Measurements from ENCODE around the gene FNDC1.
"Not testable (repeated sequence)": the region's sequence is repeated elsewhere in the genome, so short reads cannot be mapped to it uniquely, and the experiment has no call there.

Gene FNDC1

GRCh38 chr6:159259441-159260125, 90.4 kb downstream of the FNDC1 start:
- DNase-seq (ENCODE audit: low spot score), result no peak

- no peak for DNase-seq (ENCODE audit: low spot score)
Measured at GRCh38 chr6:159260208-159260607, 91.0 kb downstream of the FNDC1 start.

- no peak for DNase-seq (ENCODE audit: low spot score)
Measured at GRCh38 chr6:159261995-159262394, 92.8 kb downstream of the FNDC1 start.

- no peak for DNase-seq (ENCODE audit: low spot score)
Measured at GRCh38 chr6:159262586-159262985, 93.4 kb downstream of the FNDC1 start.

- DNase-seq (ENCODE audit: low spot score), result peak; percentile 69
Measured at GRCh38 chr6:159267165-159267564, 98.0 kb downstream of the FNDC1 start.

GRCh38 chr6:159268511-159268910, 99.3 kb downstream of the FNDC1 start:
- DNase-seq (ENCODE audit: low spot score), result no peak

GRCh38 chr6:159271257-159271656, 102.1 kb downstream of the FNDC1 start:
- no peak for DNase-seq (ENCODE audit: low spot score)

GRCh38 chr6:159278626-159279025, 109.4 kb downstream of the FNDC1 start:
- DNase-seq (ENCODE audit: low spot score), result no peak

- DNase-seq (ENCODE audit: low spot score), result peak; percentile 28
Measured at GRCh38 chr6:159279790-159280277, 110.6 kb downstream of the FNDC1 start.

GRCh38 chr6:159282421-159282820, 113.2 kb downstream of the FNDC1 start:
- no peak for DNase-seq (ENCODE audit: low spot score)

GRCh38 chr6:159284661-159285060, 115.5 kb downstream of the FNDC1 start:
- DNase-seq (ENCODE audit: low spot score), result not testable (repeated sequence)

GRCh38 chr6:159298840-159299239, 129.6 kb downstream of the FNDC1 start:
- DNase-seq (ENCODE audit: low spot score), result no peak

GRCh38 chr6:159299566-159299965, 130.4 kb downstream of the FNDC1 start:
- DNase-seq (ENCODE audit: low spot score), result no peak

- no peak for DNase-seq (ENCODE audit: low spot score)
Measured at GRCh38 chr6:159301277-159301676, 132.1 kb downstream of the FNDC1 start.

GRCh38 chr6:159301810-159302593, 132.8 kb downstream of the FNDC1 start:
- DNase-seq (ENCODE audit: low spot score), result no peak

- no peak for DNase-seq (ENCODE audit: low spot score)
Measured at GRCh38 chr6:159302594-159302992, 133.4 kb downstream of the FNDC1 start.

GRCh38 chr6:159303159-159303558, 134.0 kb downstream of the FNDC1 start:
- DNase-seq (ENCODE audit: low spot score), result no peak

- DNase-seq (ENCODE audit: low spot score), result no peak
Measured at GRCh38 chr6:159303784-159304183, 134.6 kb downstream of the FNDC1 start.

GRCh38 chr6:159304641-159305040, 135.4 kb downstream of the FNDC1 start:
- DNase-seq (ENCODE audit: low spot score), result no peak

GRCh38 chr6:159305159-159305558, 136.0 kb downstream of the FNDC1 start:
- DNase-seq (ENCODE audit: low spot score), result no peak

- no peak for DNase-seq (ENCODE audit: low spot score)
Measured at GRCh38 chr6:159305804-159306537, 136.8 kb downstream of the FNDC1 start.

- no peak for DNase-seq (ENCODE audit: low spot score)
Measured at GRCh38 chr6:159307246-159307790, 138.1 kb downstream of the FNDC1 start.
